NCI-H1092 treated with DMSO at 0.1 percent for 48 hours (cell line): ENCODE measurements around the gene RRM2.
"Not testable (repeated sequence)": the region's sequence is repeated elsewhere in the genome, so short reads cannot be mapped to it uniquely, and the experiment has no call there.

Source experiments
- DNase-seq: peaks from one replicate; lab custom pipeline; 2025; lab: John Stamatoyannopoulos, UW

RRM2 gene

DNA sequence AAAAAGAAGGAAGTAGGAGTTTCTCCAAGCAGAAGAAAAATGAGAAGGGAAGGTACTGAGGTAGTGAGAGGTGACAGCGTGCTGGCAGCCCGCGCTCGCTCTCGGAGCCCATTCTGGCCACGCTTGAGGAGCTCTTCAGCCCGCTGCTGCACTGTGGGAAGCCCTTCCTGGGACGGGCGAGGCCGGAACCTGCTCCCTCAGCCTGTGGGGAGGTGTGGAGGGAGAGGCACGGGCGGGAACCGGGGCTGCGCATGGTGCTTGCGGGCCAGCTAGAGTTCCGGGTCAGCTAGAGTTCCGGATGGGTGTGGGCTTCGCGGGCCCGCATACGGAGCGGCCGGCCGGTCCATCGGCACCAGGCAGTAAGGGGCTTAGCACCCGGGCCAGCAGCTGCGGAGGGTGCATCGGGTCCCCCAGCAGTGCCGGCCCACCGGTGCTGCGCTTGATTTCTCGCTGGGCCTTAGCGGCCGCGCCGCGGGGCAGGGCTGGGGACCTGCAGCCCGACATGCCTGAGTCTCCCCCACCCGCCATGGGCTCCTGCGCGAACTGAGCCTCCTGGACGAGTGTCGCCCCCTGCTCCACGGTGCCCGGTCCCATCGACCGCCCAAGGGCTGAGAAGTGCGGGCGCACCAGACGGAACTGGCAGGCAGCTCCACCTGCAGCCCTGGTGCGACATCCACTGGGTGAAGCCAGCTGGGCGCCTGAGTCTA is 31.2 kb upstream of the RRM2 start:
- DNase-seq = no peak

DNA sequence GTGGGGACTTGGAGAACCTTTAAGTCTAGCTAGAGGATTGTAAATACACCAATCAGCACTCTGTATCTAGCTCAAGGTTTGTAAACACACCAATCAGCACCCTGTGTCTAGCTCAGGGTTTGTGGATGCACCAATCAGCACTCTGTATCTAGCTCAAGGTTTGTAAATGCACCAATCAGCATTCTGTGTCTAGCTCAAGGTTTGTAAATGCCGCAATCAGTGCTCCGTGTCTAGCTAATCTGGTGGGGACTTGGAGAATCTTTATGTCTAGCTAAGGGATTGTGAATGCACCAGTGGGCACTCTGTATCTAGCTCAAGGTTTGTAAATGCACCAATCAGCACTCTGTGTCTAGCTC is 30.7 kb upstream of the RRM2 start:
- DNase-seq = not testable (repeated sequence)

DNA sequence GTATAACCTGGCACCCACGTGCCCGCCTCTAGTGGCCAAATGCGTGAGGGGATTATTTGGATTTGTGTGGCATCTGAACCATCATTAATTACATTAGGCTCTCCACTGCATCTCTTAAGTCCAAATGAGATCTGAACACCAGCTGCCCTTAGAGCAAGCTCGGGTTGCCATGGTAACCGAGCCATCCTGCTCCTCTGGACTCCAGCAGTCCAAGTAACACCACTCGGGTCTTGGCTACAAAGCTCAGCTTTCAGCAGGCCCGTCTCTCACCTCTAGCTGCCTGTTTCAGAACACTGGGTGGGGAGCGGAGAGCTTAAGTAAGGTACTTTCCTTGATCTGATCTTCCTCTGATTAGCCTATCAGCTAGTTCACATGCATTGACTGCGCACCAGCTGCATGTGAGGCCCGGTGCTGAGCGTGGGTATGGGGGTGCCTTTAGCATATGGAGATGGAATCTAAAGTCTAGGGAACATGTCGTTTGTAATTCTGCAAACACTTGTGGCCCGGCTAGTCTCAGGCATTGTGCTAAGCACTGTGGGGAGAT is 28.2 kb upstream of the RRM2 start:
- DNase-seq = no peak

DNA sequence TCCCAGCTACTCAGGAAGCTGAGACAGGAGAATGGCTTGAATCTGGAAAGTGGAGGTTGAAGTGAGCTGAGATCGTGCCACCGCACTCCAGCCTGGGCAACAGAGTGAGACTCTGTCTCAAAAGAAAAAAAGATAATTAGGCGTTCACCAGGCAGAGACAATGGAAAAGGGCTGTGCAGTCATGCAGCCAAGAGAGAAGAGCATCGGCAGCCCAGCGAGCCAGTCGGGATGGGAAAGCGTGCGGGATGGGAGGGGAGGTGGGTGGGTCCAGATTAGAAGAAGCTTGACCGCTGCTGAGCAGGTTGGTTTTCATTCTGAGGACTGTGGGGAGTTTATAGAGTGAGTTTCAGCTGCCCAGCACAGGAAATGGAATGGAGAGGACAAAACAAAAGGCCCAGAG is 27.4 kb upstream of the RRM2 start:
- DNase-seq = no peak

DNA sequence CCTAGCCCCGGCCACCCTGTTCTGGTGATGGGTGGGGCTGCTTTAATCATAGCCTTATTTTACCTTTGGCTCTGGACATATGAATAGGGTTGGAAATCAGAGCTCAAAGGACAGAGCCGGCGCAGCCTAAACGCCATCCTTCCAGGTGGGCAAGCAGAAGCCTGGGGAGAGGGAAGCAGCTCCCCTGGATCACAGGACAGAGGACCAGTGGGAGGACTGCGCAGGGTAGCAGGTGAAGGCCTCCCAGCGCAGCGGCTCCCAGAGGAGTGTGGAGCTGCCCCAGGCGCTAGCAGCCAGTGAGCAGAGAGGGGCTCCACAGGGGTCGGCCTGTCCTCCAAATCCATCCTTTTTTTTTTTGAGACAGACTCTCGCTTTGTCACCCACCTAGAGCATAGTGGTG is 25.9 kb upstream of the RRM2 start:
- no peak for DNase-seq

DNA sequence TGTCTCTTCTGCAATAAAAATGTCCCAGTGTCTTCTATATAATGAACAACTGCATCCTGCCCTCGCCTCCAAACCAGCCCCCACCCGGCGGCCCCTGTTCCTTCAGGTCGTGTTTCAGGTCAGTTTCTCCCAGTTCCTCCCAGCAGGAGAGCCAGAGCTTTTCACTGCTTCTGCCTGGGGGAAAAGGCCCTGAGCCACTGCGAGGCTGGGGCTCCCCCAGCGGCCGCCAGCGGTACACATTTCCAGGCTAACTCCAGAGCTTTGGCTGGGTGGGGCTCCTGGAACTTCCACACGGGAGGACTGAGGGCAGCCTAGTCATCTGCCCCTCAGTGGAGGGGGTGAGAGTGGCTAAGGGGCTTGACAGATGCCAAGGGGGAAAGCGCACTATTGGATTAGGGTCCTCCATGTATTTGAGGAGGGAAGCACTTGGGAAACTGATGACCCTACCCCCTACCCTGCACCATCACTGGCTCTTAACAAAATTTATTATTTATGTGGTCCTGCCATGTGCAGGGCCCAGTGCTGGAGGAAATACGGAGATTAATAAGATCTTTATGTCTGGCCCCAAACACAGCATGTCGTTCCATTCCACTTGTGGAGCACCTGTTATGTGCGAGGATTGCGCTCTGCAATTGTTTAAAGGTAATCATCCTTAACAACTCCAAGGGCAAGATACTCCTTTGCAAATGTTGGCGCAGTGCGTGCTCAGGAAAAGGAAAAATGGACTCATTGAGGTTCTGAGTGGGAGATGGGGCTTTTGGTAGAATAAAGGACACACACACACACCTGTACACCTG is 25.0 kb upstream of the RRM2 start:
- DNase-seq = peak; percentile 40

DNA sequence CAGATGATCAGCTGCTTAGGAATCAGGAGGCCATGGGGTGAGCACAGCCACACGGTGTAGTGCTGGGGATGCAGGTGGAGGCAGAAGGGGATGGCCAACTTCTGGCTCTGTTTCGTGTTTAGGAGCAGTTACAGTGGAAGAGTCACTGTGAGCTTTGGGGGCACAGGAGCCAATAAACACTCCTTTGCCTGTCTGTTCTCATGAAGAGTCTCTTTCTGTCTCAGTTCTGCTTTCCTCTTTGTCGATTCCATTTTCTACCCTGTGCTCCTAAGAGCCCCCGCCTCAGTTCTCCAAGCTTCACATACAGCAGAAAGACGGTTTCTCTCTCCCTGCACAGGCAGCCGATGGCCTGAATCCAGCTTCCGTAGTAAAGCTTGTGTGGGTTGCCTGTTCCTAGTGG is 21.0 kb upstream of the RRM2 start:
- DNase-seq = no peak

DNA sequence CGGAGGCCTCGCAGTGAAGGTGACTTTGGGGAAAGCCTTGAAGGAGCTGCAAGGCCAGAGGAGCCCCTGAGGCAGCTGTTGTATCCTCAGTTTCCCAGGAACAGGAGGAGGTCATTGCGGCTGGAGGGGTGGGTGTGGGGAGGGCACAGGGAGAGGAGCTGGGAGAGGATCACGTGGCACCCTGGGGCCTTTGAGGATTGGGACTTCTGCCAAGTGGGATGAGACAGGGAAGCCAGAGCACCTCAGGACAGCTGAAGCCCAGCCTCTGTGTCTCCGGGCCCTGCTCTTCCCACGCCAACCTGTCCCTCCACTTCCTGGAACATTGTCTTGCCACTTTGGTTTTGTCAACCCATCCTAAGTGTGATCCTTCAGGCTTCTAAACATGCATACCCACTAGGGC is 19.4 kb upstream of the RRM2 start:
- no peak for DNase-seq

DNA sequence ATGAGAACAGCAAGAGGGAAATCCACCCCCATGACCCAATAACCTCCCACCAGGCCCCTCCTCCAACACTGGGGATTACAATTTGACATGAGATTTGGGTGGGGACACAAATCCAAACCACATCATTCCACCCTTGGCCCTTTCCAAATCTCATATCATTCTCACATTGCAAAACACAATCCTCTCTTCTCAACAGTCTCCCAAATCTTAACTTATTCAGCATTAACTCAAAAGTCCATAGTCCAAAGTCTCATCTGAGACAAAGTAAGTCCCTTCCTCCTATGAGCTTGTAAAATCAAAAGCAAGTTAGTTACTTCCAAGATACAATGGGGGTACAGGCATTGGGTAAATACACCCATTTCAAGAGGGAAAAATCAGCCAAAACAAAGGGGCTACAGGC is 17.6 kb upstream of the RRM2 start:
- DNase-seq = not testable (repeated sequence)

DNA sequence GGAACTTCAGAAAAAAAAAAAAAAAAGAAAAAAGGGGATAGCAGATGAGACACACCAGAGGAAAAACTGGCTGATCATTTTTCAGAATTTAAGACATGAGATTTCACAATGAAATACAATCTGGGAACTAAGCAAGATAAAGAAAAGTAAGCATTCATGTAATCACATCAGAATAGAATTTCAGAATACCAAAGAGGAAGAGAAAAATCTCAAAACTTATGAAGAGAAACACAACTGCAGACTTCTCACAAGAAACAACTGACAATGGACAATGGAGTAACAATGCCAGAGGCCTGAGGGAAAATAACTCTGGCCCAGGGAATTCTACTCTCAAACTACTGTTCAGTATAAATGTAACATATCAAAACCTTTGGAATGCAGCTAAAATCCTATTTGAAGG is 13.2 kb upstream of the RRM2 start:
- DNase-seq = no peak

DNA sequence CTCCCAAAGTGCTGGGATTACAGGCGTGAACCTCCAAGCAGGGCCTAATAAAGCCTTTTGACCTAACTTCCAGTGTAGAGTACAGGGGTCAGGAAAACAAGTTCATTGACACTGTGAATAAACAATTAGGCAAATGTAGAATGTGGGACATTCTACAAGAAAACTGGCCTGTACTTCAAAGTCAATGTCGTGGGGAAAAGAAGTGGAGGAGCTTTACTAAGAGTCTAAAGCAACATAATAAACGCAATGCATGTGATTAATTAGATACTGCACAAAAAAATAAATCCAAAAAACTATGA is 3.6 kb upstream of the RRM2 start:
- DNase-seq = no peak

DNA sequence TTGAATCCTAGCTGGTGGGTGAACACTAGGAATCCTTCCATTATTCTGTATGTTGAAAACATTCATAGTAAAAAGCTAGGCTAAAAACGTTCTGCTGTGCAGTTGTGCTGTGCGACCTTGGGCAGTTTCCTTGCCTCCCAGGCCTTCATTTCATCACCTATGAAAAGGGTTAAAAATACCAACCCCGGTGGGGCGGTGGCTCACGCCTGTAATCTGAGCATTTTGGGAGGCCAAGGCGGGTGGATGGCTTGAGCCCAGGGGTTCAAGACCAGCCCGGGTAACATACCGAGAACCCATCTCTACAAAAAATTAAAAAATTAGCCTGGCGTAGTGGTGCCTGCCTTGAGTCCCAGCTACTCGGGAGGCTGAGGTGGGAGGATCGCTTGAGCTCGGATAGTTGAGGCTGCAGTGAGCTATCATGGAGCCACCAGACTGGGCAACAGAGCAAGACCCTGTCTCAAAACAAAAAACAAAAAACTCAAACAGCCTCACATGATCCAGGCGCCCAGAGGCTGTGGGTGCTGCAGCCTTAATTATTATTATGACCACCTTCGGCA is 2.9 kb upstream of the RRM2 start:
- DNase-seq = no peak

DNA sequence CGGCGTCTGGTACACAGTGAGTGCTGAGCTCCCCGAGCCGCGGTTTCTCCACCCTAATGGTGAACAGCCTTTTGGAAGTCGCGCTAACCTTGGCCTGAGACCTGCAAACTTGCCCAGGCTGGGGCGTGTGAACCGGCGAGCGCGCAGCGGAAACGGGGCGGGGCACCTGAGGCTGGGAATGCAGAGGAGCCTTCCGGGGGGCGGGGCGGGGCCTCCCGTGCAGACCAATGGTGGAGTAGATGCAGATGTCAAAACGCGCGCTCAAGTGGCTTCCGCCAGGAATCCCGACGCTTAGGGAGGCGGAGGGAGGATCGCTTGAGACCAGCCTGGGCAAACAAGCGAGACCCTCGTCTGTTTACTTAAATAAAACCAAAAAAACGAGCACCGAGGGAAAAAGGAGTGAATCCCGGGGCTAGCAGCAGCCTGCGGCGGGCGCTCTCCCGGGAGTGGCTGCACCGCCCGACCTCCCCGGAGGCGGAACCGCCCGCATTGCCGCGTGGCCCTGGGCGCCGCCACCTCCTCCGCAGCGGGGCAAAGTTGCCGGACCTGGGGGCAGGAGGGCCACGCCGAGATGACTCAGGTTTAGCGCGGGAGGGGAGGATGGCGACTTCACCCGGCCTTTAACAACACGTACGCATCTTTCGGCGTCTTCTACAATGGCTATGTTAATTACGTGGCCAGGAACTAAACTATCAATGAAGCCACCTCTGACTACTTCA is 2.2 kb upstream of the RRM2 start:
- DNase-seq = peak; percentile 86

DNA sequence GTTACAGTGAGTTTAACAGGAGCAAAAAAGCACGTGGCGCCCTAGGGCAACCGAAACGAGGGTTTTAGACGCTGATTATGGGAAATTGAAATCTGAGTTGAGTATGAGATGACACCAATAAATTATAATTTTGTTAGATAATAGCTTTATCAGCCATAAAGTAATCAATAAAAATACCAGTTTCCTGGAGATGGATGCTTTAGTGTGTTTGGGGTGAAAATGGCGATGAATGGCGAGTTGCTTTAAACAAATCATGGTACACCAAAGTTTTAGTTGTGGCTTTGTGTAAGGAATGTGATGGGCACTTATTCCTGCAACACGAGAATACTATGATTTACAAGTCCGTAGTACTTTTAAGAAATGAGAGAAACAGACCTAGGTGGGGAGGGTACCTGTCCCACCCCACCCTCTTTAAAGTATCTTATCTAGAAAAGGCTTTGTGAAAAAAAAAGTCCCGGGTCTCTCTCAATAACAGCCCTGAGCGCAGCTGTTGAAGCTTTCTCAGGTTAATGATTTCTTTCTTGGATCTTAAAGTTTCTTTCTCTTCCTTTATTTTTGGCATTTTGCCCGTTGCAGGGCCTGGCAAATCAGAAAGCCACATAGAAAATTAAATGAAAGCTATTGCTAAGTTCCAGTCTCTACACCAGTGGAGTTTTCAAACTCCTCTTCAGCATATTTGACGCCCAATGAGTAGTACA is 1.5 kb upstream of the RRM2 start:
- peak; percentile 10 for DNase-seq

DNA sequence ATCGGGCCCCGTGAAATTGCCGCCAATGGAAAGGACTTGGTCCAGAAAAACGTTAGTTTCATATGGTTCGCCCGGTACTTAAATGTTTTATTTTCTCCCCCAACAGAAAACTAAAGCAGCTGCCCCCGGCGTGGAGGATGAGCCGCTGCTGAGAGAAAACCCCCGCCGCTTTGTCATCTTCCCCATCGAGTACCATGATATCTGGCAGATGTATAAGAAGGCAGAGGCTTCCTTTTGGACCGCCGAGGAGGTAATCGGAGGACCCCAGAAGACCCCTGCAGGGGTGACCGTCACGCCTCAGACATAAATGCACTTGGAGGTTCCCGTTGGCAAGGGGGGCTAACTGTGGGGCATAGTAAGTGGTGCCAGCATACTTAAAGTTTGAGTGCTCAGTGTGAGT is 742 bp downstream of the RRM2 start:
- no peak for DNase-seq

DNA sequence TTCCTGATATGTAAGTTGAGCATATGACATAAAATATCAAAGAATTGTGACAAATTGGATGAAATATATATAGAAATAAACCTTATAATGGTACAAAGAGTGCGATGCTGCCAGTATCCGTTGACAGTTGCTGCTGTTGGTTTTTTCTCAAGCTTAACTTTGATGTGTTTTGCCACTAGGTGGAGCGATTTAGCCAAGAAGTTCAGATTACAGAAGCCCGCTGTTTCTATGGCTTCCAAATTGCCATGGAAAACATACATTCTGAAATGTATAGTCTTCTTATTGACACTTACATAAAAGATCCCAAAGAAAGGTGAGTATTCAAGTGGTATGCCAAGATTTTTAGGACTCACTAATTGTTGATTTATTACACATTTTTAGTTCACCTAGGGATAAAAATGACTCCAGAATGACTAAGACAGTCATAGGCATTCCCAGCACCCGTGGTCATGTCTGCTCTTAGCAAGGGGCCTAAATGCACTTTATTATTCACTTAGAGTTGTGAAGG is 2.1 kb downstream of the RRM2 start:
- peak; percentile 60 for DNase-seq

DNA sequence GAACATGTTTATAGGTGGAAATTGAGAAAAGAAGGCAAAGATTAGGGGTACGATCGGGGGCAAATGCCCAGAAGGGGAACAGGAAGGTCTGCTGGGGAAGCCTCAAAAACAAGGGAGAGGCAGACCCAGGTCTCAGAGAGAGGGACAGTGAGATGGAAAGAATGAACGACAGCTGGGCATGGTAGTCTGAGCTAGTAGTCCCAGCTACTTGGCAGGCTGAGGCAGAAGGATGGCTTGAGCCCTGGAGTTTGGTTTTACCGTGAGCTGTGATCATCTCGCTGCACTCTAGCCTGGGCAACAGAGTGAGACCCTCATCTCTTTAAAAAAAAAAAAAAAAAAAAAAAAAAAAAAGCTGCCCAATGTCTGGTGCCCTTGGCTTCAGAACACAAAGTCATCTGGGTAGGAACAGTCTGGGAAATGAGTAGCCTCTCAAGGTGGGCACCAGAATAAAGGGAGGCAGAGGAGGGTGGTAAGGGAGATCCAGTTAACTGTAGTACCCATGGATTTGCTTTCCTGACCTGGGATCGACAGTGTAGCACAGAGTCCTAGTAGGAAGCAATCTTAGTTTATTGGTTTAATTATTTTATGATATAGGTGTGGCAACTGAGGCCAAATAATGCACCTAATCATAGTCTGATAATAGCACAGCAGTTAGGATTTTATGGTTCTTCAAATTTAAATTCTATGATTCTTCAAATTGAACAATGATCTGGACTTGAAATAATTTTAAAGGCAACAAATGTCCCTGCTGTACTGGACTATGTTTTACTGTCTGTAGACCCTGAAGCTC is 3.5 kb downstream of the RRM2 start:
- DNase-seq = no peak

DNA sequence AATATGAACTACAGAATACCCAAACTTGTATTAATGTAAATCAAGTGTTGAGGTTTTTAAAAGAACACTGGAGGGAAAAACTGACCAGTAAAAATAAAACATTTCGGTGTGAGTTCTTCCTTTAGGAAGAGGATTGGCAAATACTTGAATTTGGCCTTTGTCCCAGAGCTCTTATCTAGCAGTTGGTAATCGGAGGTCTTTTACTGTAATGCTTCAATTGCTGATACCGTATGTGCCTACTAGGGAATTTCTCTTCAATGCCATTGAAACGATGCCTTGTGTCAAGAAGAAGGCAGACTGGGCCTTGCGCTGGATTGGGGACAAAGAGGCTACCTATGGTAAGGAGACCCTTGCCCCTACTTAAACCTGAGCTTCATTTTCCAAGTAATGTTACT is 4.1 kb downstream of the RRM2 start:
- peak; percentile 49 for DNase-seq

DNA sequence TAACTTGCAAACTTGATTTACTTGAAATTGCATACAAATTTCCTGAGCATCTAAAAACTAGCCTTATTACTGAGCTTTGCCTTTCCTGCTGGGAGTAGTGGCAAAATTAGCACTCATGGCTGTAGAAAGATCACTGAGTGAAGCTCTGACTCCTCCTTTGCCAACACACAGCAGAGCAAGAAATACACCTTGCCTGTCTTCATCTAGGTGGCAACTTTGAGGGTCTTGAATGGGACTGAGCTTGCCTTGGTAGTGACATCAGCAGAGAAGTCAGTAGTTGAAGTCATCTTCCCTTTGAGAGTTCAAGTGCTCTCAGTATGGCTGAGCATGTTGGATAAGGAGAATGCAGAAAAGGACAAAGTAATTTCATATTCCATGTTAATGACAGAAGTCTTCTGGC is 5.9 kb downstream of the RRM2 start:
- DNase-seq = no peak

DNA sequence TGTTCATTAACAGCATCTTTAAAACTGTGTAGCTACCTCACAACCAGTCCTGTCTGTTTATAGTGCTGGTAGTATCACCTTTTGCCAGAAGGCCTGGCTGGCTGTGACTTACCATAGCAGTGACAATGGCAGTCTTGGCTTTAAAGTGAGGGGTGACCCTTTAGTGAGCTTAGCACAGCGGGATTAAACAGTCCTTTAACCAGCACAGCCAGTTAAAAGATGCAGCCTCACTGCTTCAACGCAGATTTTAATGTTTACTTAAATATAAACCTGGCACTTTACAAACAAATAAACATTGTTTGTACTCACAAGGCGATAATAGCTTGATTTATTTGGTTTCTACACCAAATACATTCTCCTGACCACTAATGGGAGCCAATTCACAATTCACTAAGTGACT is 7.0 kb downstream of the RRM2 start:
- no peak for DNase-seq

DNA sequence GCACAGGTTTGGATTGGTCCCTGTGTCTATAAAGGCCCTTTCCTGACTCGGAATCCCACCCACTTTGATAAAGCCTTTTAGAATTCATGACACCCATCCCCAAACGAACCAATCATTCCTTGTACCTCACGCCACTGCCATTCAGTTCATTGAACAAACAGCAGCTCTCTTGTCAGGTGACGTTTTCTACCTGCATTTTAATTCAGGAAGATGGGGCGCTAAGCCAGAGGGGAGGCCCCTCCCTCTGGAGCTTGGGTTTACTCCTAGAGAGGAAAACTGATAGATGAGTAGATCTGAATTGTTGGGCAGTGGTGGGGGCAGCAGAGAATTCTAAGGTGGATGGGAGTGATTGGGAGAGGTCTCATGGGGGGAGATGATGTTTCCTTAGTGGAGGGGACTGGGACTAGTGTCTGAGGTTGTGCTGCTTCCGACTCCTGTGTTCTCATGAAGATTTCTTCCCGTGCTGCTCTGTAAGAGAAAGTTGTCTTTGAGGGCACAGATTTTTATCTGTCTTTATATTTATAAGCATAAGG is 9.6 kb downstream of the RRM2 start:
- no peak for DNase-seq
